ENCODE measurements around the gene CD47.

GRCh38 chr3:108133858-108134554 lies 43.2 kb upstream of the CD47 start:
- TF ChIP-seq CTCF (IDR thresholded peaks at IDR 0.05) (no peak), POLR2AphosphoS5 (IDR thresholded peaks at IDR 0.05; ENCODE audit: low read depth, low read length) (no peak), REST (IDR thresholded peaks at IDR 0.05; ENCODE audit: insufficient read depth in 1 of 2, low read depth in 2 of 2, low read length in 1 of 2) (no peak), TCF7L2 (IDR thresholded peaks at IDR 0.05; ENCODE audit: low read depth, low read length) (no peak), SIN3A (IDR thresholded peaks at IDR 0.05; ENCODE audit: borderline replicate concordance, insufficient read depth, low read depth, low read length) (no peak)

Measured in Panc1 (cell line).